OCI-M2 (cell line): ENCODE data around the gene SV2A.

Source experiments
- DNase-seq: peaks from one replicate; lab custom pipeline; 2025; ENCODE audit not compliant: unreplicated experiment; lab: John Stamatoyannopoulos, UW

SV2A gene

GRCh38 chr1:149929856-149930255 lies 12.2 kb upstream of the SV2A start:
- DNase-seq: no peak

- DNase-seq: no peak
Measured at GRCh38 chr1:149928401-149928724, 10.7 kb upstream of the SV2A start.

- no peak for DNase-seq
Measured at GRCh38 chr1:149927563-149928400, 10.1 kb upstream of the SV2A start, which contains the start of gene SF3B4. SF3B4 (minus strand) TSS chr1:149927803; CDS start chr1:149927759, 44 bp downstream.

GRCh38 chr1:149927056-149927562 lies 9.5 kb upstream of the SV2A start:
- no peak for DNase-seq

- DNase-seq: no peak
Measured at GRCh38 chr1:149926296-149926695, 8.7 kb upstream of the SV2A start.

GRCh38 chr1:149925751-149926150 lies 8.1 kb upstream of the SV2A start:
- DNase-seq: no peak

GRCh38 chr1:149925345-149925744 lies 7.7 kb upstream of the SV2A start:
- DNase-seq: no peak

- DNase-seq: no peak
Measured at GRCh38 chr1:149923626-149924025, 6.0 kb upstream of the SV2A start.

- DNase-seq: no peak
Measured at GRCh38 chr1:149916898-149917252, 769 bp downstream of the SV2A start.

- DNase-seq: no peak
Measured at GRCh38 chr1:149916193-149916897, 1.3 kb downstream of the SV2A start.

GRCh38 chr1:149915429-149916192 lies 2.0 kb downstream of the SV2A start:
- no peak for DNase-seq

- DNase-seq: no peak
Measured at GRCh38 chr1:149914545-149914944, 3.1 kb downstream of the SV2A start.

- DNase-seq: no peak
Measured at GRCh38 chr1:149906570-149907075, 11.0 kb downstream of the SV2A start.

GRCh38 chr1:149903836-149904491 lies 13.7 kb downstream of the SV2A start:
- DNase-seq: no peak

- DNase-seq: peak; percentile 77
Measured at GRCh38 chr1:149899460-149900284, 18.0 kb downstream of the SV2A start, which contains the start of gene BOLA1. BOLA1 (plus strand) TSS chr1:149899568; CDS start chr1:149900060, 492 bp downstream.

- no peak for DNase-seq
Measured at GRCh38 chr1:149896575-149896974, 21.1 kb downstream of the SV2A start.

GRCh38 chr1:149888999-149889289 lies 28.7 kb downstream of the SV2A start:
- DNase-seq: no peak

GRCh38 chr1:149888247-149888998 lies 29.2 kb downstream of the SV2A start:
- DNase-seq: peak; percentile 89
